Activated CD4-positive, alpha-beta T cell treated with anti-CD3 and anti-CD28 coated beads for 24 hours (primary cell): ENCODE measurements around the gene E2F4.

Source experiments
- DNase-seq, 2 donors: peaks; one replicate each; pipeline ENCODE4 v3.0.0-alpha.2; 2020; ENCODE audit warnings: low read depth in 2 of 2

The E2F4 gene

DNA sequence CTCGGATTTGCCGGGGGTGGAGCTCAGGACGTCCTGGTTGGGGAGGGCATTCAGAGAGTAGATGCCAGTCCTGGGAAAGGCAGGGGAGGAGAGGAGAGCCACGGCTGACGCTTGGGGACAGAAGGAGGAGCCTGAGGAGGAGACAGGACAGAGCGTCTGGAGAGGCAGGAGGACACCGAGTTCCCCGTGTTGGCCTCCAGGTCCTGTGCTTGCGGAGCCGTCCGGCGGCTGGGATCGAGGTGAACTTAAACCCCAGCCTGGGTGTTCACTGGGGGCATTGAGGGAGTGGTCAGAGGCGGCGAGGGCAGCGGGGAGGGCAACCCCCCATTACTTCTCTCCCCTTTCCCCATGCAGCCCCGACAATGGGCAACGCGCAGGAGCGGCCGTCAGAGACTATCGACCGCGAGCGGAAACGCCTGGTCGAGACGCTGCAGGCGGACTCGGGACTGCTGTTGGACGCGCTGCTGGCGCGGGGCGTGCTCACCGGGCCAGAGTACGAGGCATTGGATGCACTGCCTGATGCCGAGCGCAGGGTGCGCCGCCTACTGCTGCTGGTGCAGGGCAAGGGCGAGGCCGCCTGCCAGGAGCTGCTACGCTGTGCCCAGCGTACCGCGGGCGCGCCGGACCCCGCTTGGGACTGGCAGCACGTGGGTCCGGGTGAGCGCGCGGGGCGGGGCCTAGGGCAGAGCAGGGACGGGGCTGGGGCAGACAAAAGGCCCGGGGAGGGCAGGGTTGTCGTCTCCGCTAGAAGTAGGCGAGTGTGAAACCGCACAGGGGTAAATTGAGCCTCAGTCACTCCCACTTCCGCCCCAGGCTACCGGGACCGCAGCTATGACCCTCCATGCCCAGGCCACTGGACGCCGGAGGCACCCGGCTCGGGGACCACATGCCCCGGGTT is 17.9 kb upstream of the E2F4 start:
- no peak for DNase-seq

- DNase-seq = no peak
Measured at GRCh38 chr16:67174706-67175231, 17.2 kb upstream of the E2F4 start.

- DNase-seq = no peak
Measured at GRCh38 chr16:67176662-67177061, 15.3 kb upstream of the E2F4 start.

GRCh38 chr16:67177743-67178699 is 13.9 kb upstream of the E2F4 start:
- no peak for DNase-seq

- no peak for DNase-seq
Measured at GRCh38 chr16:67179421-67180080, 12.4 kb upstream of the E2F4 start.

DNA sequence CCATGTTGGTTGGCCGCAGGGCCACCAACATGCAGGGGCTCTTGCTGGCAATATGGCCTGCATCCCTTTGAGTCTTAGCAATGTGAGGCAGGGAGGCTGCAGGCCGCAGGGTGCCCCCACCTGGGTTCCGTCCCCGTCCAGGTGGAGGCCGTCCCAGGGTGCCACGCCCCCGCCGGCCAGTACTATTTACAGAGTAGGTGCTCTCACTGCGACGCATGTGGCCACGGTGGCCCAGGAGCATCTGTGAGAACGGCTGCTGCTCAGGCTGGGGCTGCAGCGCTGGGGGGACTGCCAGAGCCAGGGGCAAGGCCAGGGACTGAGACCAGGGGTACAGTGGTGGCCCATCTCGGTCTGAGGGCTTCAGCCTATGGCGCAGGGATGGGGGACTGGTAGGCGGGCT is 11.8 kb upstream of the E2F4 start:
- no peak for DNase-seq

DNA sequence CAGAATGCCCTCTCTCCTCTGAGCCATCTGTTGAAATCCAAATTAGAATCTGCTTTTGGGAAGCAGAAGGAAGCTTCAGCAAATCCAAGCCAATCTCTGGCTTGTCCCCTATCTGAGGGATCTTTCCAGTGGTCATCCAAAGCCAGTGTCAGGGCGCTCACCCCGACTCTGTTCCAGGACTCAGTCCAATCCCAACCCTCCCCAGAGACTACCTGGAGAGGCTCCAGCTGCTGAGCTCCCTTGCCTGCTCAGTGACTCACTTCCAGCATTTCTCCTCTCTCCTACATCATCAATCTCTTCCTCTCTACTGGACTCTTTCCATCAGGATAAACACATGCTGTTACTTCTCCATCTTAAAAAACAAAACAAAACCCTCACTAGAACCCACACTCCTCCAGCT is 10.6 kb upstream of the E2F4 start:
- DNase-seq = no peak

DNA sequence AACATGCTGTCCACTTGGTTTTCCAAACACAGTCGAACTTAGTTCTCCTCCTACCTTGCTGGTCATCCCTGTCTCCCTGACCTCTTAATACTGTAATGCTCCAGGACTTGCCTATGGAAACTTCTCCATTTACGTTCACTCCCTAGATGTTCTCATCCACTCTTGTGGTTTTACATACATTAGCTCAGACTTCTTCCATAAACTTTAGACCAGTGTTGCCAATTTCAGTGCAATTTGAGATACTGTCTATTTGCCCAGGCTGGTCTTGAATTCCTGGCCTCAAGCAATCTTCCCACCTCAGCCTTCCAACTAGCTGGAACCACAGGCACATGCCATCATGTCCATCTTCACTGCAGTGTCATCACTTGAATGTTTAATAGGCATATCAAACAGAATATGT is 9.7 kb upstream of the E2F4 start:
- DNase-seq = no peak

GRCh38 chr16:67183284-67183626 is 8.7 kb upstream of the E2F4 start:
- DNase-seq = no peak

DNA sequence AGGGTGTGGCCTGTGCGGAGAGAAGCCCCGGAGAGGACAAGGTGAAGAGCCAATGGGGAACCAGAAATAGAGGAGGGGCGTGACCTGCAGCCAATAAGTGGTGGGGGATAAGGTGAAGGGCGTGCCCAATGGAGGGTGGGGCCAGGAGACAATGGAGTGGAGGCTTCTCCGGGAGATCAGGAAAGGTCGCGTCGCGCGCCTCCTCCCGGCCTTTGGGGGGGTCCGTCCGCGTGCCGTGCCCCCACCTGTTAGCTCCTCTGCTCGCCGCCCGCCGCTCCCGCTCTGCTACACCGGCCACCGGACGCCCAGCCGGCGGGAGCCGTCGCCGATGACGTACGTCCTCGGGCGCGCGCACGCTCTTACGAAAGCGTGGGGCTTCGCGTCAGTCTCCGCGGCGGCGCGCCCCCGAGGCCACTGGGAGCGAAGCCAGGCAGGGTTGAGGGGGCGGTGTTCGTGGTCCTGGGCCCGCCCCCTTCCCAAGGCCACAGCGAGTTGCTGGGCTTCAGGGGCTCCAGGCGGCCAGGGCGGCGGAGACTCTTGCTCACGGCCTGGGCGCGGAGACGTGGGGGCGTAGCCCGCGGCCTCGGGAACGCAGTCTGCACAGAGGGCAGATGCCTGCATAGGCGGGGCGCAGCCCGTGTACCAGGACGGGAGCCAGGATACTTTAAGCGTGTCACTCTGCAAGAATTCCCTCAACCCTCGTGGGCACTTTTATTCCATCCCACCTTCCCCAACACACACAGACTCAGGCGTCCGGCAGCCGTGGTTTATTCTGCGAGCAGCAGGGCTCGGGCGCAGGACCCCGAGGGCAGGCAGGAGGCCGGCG is 8.1 kb upstream of the E2F4 start, which contains the start of gene MATCAP1:
MATCAP1 (minus strand) TSS at position 337 of the 826 bp plus-strand sequence. CDS start 3,353 bp downstream, outside the sequence.
- DNase-seq = peak; percentile 87 to 92

- no peak for DNase-seq
Measured at GRCh38 chr16:67184453-67184994, 7.4 kb upstream of the E2F4 start.

- peak; percentile 81 to 87 for DNase-seq
Measured at GRCh38 chr16:67184995-67185650, 6.8 kb upstream of the E2F4 start.

DNA sequence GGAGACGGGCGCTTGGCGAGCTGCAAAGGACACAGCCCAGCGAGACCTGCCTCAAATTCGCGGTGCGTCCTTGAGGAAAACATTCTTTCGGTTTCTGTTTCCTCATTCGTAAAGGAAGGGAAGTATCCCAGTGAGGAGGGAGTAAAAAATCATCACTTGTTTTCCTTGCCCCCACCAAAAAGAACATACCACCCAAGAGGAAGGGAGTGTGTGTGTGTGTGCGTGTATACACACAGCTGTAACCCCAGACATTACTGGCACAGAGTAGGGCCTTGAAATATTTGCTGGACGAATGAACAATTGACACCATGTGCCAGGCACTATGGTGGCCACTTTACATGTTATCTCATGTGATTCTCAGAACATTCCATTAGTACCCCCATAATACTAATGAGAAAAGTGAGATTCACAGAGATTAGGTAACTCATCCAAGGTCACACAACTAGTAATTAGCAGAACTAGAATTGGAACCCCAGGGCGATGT is 6.3 kb upstream of the E2F4 start:
- DNase-seq = no peak

- DNase-seq = no peak
Measured at GRCh38 chr16:67186550-67186950, 5.4 kb upstream of the E2F4 start.

DNA sequence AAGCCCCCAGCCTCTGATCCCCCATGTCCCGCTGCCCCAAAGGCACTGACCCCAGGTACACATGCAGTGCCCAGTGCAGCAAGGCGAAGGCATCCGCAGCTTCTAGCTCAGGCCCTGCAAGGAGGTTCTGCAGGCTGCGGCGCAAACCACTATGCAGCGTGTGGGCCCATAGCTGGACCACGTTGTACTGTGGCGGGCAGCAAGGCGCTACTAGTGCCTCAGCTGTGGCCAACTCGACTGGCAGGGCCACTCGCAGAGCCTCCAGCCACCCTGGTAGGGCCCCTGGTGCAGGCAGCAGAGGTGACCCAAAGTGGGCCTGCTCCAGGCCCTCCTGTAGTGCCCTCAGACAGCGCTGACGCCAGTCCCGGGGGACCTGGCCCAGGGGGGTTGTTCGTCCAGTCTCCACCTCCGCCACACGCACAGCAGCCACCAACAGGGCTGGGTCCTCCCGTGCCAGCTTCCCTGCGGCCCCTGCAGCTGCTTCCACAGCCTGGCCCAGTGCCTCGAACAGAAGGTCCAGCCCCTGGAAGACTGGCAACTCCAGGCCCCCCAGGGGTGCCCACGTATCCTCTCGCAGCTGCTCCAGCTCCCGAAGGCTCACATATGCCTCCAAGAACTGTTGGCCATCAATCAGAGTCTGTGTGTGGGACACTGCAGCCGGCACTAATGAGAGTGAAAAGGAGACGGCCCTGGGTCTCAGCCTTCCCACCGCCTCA is 4.6 kb upstream of the E2F4 start:
- DNase-seq = no peak

DNA sequence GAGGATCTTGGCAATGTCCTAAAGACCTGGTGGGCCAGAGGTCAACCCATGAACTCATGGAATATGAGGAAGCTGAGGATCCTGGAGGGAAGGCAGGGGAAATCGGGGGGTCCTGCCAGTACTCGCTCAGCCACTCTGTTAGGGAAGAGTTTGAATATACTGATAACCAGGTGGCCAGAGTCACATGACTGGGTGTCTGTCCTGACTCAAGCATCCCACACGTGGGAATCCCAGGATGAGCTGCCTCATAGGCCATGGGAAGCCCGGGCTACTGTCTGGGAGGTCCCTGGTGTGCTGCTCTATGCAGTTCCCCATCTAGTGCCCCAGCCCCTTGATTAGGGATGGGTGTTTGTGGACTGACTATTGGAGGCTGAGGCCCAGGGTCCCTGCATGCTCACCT is 3.6 kb upstream of the E2F4 start:
- no peak for DNase-seq

GRCh38 chr16:67188798-67189197 is 3.2 kb upstream of the E2F4 start:
- no peak for DNase-seq

DNA sequence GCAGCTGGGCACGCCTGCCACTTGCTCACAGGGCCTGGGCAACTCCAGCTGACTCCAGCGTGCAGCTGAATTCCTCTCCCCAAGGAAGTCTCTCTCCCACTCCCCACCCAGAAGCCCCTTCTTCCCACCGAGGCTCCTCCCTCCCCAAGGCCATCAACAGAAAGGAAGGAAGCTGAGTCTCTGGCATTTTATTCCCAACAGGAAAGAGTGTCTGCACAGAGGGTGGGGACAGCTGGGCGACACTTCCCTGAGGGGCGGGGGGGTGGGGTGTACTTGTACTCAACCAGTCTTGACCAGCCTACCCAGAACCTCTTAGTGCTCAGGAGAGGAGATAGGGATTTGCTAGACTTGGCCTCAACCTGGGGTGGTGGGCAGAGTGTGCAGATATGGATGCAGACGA is 1.9 kb upstream of the E2F4 start, which contains the start of gene EXOC3L1:
EXOC3L1 (minus strand) TSS at position 96 of the 400 bp plus-strand sequence. CDS start 460 bp downstream, outside the sequence.
- DNase-seq = no peak
